HG03280 (cell line): ENCODE results near the gene GC.
"Not testable (repeated sequence)": the region's sequence is repeated elsewhere in the genome, so short reads cannot be mapped to it uniquely, and the experiment has no call there.

Experiments
- ATAC-seq: cut with Tn5 transposase; IDR thresholded peaks from one replicate; pipeline ENCODE4 v1.9.1; 2021; ENCODE audit warnings: mild to moderate bottlenecking, moderate library complexity; ENCODE audit not compliant: unreplicated experiment

The GC gene

GRCh38 chr4:71783972-71784371, at the start of gene GC:
Gene GC (minus strand): TSS chr4:71784079. CDS start chr4:71784018, 61 bp downstream.
- no peak for ATAC-seq

DNA sequence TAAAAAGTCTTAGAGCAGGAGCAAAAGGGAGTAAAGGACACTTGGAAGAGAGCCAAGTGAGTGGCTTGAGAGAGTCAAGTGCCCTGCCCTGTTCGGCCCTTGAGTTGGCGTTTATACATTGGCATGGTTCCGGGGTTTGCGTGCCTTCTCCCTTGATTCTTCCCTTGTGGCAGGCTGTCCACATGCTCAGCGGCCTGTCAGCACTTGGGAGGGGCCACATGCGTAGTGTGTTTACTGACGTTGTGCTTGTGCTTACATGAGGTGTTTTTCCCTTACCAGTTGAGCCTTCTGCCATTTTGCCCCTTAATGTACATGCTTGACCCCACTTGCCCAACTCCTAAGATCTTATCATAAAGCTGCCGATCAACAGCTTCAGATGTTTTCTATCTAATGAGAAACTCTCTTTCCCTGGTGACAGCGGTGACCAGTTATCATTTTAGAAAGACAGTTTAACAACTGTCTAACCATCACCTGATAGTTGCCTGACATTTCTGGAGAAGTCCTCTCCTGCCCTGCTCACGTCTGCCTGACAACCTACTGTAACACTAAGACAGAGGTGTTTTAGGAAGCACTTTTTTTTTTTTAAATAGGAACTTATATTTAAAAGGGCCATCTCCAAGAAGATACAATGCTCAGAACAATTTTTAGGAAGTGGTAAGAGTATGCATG, 49.5 kb upstream of the GC start:
- no peak for ATAC-seq

DNA sequence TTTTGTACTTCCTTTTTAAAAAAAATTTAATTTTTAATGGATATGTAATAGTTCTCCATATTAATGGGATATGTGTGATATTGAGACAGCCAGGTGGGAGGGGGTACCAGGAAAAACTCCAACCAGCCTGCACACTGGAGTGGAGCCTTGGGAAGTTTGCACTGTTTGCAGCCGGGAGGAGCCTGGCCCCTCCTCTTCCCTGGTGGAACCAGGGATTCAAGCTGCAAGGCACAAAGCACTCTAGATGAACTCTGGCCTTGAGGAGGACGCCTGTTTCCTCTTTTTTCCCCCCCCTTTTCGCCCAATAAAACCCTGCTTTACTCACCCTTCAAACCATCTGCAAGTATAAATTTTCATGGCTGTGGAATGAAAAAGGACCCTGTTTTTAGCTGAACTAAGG, 48.2 kb upstream of the GC start:
- ATAC-seq: no peak

- no peak for ATAC-seq
Observed at GRCh38 chr4:71830497-71831190, 46.8 kb upstream of the GC start.

DNA sequence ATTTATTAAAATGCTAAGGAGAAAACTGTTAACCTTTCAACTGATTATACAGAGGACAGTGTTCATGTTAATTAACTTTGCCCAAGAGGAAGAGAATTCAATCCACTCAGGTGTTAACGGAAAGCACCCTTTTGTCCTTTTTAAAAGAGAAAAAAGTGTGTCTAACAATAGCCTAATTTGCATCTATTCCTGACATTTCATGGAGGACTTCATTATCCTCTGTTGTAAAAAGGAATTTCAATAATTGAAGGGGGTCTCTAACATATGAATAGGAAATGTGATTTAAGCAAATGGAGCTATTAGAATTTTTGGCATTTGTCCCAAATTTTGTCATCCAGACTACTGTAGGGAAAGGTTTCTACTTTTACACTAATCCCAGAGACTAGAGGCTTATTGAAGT, 44.6 kb upstream of the GC start:
- no peak for ATAC-seq

DNA sequence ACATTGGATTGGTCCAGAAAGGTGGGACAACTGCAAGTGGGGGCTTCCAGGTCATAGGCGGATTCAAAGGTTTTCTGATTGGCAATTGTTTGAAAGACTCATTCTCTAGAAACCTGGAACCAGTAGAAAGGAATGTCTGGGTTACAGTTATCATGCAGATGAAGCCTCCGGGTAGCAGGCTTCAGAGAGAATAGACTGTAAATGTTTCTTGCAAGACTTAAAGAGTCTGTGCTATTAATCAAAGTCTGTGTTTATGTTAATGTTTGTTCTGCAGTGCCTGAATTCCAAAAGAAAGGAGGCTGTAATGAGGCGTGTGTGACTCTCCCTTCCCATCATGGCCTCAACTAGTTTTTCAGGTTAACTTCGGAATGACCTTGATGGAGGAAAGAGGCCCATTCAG, 43.9 kb upstream of the GC start:
- ATAC-seq: no peak

DNA sequence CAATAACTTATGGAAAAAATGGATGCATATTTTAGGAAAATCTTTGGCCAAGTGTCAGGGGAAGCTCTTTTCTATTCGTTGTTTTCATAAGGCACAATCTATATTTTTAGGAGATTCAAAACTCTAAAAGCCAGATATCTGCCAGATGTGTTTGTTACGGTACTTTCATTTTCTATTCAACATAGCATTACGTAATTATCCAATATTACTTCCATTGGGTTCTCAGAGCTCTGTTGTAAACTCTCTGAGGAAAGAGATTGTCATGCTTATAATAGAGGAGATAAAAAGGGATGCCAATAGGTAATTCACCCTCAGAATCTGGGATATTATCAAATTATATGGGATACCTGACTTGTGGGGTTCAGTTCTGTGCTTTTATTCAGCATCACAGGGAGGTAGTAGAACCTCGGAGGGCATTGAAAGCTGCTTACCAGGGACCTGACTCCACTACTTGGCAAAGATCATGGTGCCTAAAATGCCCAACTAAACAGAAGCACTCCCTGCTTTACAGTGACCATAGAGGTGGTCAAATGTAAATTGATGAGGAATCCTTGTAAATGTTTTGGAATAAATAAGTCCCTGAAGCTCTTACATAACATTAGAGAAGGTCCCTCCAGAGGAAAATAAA, 32.9 kb upstream of the GC start:
- ATAC-seq: no peak

GRCh38 chr4:71814433-71814832, 30.6 kb upstream of the GC start:
- ATAC-seq: no peak

- ATAC-seq: not testable (repeated sequence)
Observed at GRCh38 chr4:71809805-71810204, 25.9 kb upstream of the GC start.

GRCh38 chr4:71807469-71807868, 23.6 kb upstream of the GC start:
- ATAC-seq: no peak

- ATAC-seq: not testable (repeated sequence)
Observed at GRCh38 chr4:71805230-71805629, 21.4 kb upstream of the GC start.

- ATAC-seq: not testable (repeated sequence)
Observed at GRCh38 chr4:71804017-71804697, 20.3 kb upstream of the GC start.

- ATAC-seq: no peak
Observed at GRCh38 chr4:71785959-71786358, 2.1 kb upstream of the GC start.

- no peak for ATAC-seq
Observed at GRCh38 chr4:71784569-71785197, 804 bp upstream of the GC start.

GRCh38 chr4:71777891-71778290, 6.0 kb downstream of the GC start:
- ATAC-seq: no peak

GRCh38 chr4:71775449-71775848, 8.4 kb downstream of the GC start:
- no peak for ATAC-seq

DNA sequence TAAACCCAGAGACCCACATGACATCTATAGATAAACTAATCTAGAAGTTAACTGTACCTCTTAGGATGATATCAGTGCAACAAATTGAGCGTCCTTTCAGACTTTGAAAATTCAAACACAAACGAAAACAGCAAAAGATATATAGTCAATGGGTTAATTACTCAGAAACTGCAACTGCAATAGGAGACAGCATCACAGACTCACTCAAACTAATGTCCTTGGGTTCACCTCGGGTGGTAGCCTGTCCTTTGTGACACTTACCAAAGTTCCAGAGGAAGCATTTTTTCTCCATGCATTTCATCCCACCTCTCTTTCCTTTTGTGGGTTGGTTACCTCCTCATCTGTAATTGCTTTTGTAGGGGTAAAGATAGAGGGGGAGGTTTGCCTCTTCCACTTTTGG, 9.7 kb downstream of the GC start:
- no peak for ATAC-seq

- no peak for ATAC-seq
Observed at GRCh38 chr4:71773004-71773403, 10.9 kb downstream of the GC start.

DNA sequence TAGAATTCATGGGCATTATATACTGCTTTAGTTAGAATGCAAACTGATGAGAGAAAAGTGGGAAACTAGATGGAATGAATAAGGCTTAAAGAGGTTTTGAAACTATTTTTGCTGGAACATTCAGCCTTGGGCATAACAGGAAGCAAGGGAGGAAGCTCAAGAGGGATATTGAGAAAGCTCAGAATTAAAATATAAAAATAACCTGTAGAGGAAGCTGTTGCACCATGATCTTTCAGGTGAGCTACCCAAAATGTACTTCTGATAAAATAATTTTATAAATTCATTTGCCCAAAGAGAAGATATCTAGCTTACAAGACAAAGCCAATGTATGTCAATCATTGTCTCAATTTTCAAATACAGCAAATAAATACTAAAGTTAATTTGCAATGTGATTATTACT, 11.3 kb downstream of the GC start:
- no peak for ATAC-seq

GRCh38 chr4:71771613-71772012, 12.3 kb downstream of the GC start:
- ATAC-seq: no peak

DNA sequence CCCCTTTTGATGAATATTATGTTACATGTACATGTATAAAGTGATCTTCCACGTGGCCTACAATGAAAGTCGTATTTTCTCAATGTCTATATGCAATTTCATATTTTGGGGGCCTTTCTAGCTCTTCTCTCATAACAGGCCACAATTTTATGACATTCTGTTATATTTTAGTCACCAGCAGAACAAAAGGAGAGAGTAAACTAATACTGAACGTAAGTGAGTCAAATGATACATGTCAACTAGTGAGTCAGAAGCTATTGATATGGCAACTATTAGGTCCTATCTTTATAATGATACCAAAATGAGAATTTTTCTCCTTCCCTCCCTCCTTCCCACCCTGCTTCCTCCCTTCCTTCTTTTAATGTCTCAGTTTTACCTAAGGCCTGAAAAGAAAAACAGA, 14.4 kb downstream of the GC start:
- no peak for ATAC-seq
